ENCODE data around the gene ZNF300. TPM values are rescaled to one million over a fixed set of nuclear protein-coding genes. Genes with fewer than 3 reads are reported as not detected.
A peak's percentile ranks its signal among the peaks of the same experiment; 100 is the strongest.

Gene ZNF300
- total RNA-seq, 1 donor from 2014 or later: 2.7 TPM

- Histone ChIP-seq H3K4me1 (no peaks in the 10 kb centered on the region), H3K36me3 (peaks cover 0 to 52% of the 10 kb centered on the region in 2 donors), H3K27me3 (no peaks in the 10 kb centered on the region), H3K4me3 (no peak overlapping the region), H3K27ac (no peak overlapping the region), H3K9me3 (peaks cover 85% of the 10 kb centered on the region)
- intact Hi-C loops (cut with DNase I): no loop called here
- DNase-seq (ENCODE audit: extremely low spot score in 2 of 2): no peak
- TF ChIP-seq, protein P1, sequence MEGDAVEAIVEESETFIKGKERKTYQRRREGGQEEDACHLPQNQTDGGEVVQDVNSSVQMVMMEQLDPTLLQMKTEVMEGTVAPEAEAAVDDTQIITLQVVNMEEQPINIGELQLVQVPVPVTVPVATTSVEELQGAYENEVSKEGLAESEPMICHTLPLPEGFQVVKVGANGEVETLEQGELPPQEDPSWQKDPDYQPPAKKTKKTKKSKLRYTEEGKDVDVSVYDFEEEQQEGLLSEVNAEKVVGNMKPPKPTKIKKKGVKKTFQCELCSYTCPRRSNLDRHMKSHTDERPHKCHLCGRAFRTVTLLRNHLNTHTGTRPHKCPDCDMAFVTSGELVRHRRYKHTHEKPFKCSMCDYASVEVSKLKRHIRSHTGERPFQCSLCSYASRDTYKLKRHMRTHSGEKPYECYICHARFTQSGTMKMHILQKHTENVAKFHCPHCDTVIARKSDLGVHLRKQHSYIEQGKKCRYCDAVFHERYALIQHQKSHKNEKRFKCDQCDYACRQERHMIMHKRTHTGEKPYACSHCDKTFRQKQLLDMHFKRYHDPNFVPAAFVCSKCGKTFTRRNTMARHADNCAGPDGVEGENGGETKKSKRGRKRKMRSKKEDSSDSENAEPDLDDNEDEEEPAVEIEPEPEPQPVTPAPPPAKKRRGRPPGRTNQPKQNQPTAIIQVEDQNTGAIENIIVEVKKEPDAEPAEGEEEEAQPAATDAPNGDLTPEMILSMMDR (IDR thresholded peaks at IDR 0.05): no peak
- no peak for TF ChIP-seq POLR2AphosphoS5 (IDR thresholded peaks at IDR 0.05; ENCODE audit: insufficient read depth in 1 of 2, low read depth in 1 of 2)
- TF ChIP-seq POLR2A (IDR thresholded peaks at IDR 0.05): no peak
Measured at GRCh38 chr5:150931368-150931965, 26.7 kb upstream of the ZNF300 start.

GRCh38 chr5:150918613-150919012 lies 13.8 kb upstream of the ZNF300 start:
- Histone ChIP-seq H3K4me1 (no peaks in the 10 kb centered on the region), H3K9me3 (peaks cover 6% of the 10 kb centered on the region), H3K36me3 (no peaks in the 10 kb centered on the region), H3K27ac (no peak overlapping the region), H3K27me3 (no peaks in the 10 kb centered on the region), H3K4me3 (no peak overlapping the region)
- DNase-seq (ENCODE audit: extremely low spot score in 2 of 2): no peak
- intact Hi-C loops (cut with DNase I): no loop called here
- TF ChIP-seq, protein P1 (IDR thresholded peaks at IDR 0.05): no peak
- TF ChIP-seq POLR2A (IDR thresholded peaks at IDR 0.05) (no peak), POLR2AphosphoS5 (IDR thresholded peaks at IDR 0.05; ENCODE audit: insufficient read depth in 1 of 2, low read depth in 1 of 2) (no peak)

- no peaks in the 10 kb centered on the region for H3K36me3 ChIP-seq
- intact Hi-C loops (cut with DNase I): no loop called here
- no peak for TF ChIP-seq POLR2AphosphoS5 (IDR thresholded peaks at IDR 0.05; ENCODE audit: insufficient read depth in 1 of 2, low read depth in 1 of 2)
- TF ChIP-seq, protein P1 (IDR thresholded peaks at IDR 0.05): no peak
- TF ChIP-seq POLR2A (IDR thresholded peaks at IDR 0.05): no peak
- H3K4me3 ChIP-seq: no peak overlapping the region
- no peaks in the 10 kb centered on the region for H3K4me1 ChIP-seq
- peaks cover 11% of the 10 kb centered on the region for H3K9me3 ChIP-seq
- H3K27ac ChIP-seq: no peak overlapping the region
- DNase-seq (ENCODE audit: extremely low spot score in 2 of 2): no peak
- H3K27me3 ChIP-seq: no peaks in the 10 kb centered on the region
Measured at GRCh38 chr5:150912312-150912814, 7.6 kb upstream of the ZNF300 start.

GRCh38 chr5:150905312-150905683 lies 518 bp upstream of the ZNF300 start:
- H3K27me3 ChIP-seq: no peaks in the 10 kb centered on the region
- intact Hi-C loops (cut with DNase I): no loop called here
- H3K4me3 ChIP-seq: peak overlapping the region; percentile 51 to 64
- TF ChIP-seq, protein P1 (IDR thresholded peaks at IDR 0.05): no peak
- H3K36me3 ChIP-seq: peaks cover 0 to 24% of the 10 kb centered on the region in 2 donors
- H3K4me1 ChIP-seq: no peaks in the 10 kb centered on the region
- DNase-seq (ENCODE audit: extremely low spot score in 2 of 2): no peak
- peaks cover 22% of the 10 kb centered on the region for H3K9me3 ChIP-seq
- H3K27ac ChIP-seq: peak overlapping the region; percentile 43

- no peaks in the 10 kb centered on the region for H3K27me3 ChIP-seq
- H3K27ac ChIP-seq: no peak overlapping the region
- H3K9me3 ChIP-seq: peaks cover 60% of the 10 kb centered on the region
- no peak for TF ChIP-seq POLR2AphosphoS5 (IDR thresholded peaks at IDR 0.05; ENCODE audit: insufficient read depth in 1 of 2, low read depth in 1 of 2)
- no peak for TF ChIP-seq POLR2A (IDR thresholded peaks at IDR 0.05)
- TF ChIP-seq, protein P1 (IDR thresholded peaks at IDR 0.05): no peak
- peaks cover 0 to 59% of the 10 kb centered on the region in 2 donors for H3K36me3 ChIP-seq
- H3K4me3 ChIP-seq: no peak overlapping the region
- intact Hi-C loops (cut with DNase I): no loop called here
- DNase-seq (ENCODE audit: extremely low spot score in 2 of 2): no peak
- no peaks in the 10 kb centered on the region for H3K4me1 ChIP-seq
Measured at GRCh38 chr5:150901446-150901845, 3.3 kb downstream of the ZNF300 start.
